HEK293T (cell line): ENCODE data around the gene MACROD2.

Experiments used
- BHLHE40 ChIP-seq: fragments of 450-650 bp; IDR thresholded peaks from 2 replicates; pipeline ENCODE4 v1.6.1; 2016; ENCODE audit warnings: mild to moderate bottlenecking, moderate library complexity, borderline replicate concordance
- CTBP1 ChIP-seq: fragments of 450-650 bp; IDR thresholded peaks from 2 replicates; pipeline ENCODE4 v1.6.1; 2016; ENCODE audit warnings: borderline replicate concordance
- FOXM1 ChIP-seq: fragments of 450-650 bp; IDR thresholded peaks from 2 replicates; pipeline ENCODE4 v1.6.1; 2017; ENCODE audit warnings: mild to moderate bottlenecking, borderline replicate concordance
- SP1 ChIP-seq: fragments of 450-650 bp; IDR thresholded peaks from 2 replicates; pipeline ENCODE4 v1.6.1; 2017
- ZNF384 ChIP-seq: fragments of 450-650 bp; IDR thresholded peaks from 2 replicates; pipeline ENCODE4 v1.6.1; 2016

- TF ChIP-seq SP1, result no peak
- TF ChIP-seq ZNF384, result no peak
- TF ChIP-seq FOXM1, result no peak
- TF ChIP-seq BHLHE40, result no peak
- TF ChIP-seq CTBP1, result no peak
Measured at GRCh38 chr20:14685183-14685582, 689.9 kb downstream of the MACROD2 start.
